Endothelial cell of umbilical vein (primary cell): ENCODE measurements around the gene ADARB1. TPM values are rescaled to one million over a fixed set of nuclear protein-coding genes. Genes with fewer than 3 reads are reported as not detected.

Source experiments
- BruUV-seq: library from RNA; stranded (reverse); fragments of 400-500 nt; replicated peaks from 2 replicates; lab custom pipeline; 2021; lab: Mats Ljungman, UMichigan
- CTCF ChIA-PET: fragments of 300-600, 350-600 bp; sonication (Branson Sonifier 250); formaldehyde crosslinking; loops from one replicate; lab custom pipeline; 2021; ENCODE audit warnings: antibody characterized with exemption, inconsistent platforms; lab: Charles Lee
- POLR2A ChIA-PET: fragments of 300-600, 350-600 bp; sonication (Branson Sonifier 250); formaldehyde crosslinking; loops from one replicate; lab custom pipeline; 2021; ENCODE audit warnings: antibody characterized with exemption, inconsistent platforms; lab: Charles Lee
- DNase-seq: peaks from one replicate; pipeline ENCODE4 v3.0.0-alpha.2; 2011; ENCODE audit warnings: low read depth, low spot score
- FAIRE-seq: peaks from 2 replicates; lab custom pipeline; 2011; peaks lifted over from hg19 to GRCh38; lab: Jason Lieb, UNC
- H2AFZ ChIP-seq: 2 replicates; pipeline ENCODE4 v1.6.0; 2012; ENCODE audit warnings: low read depth, low read length, control low read depth, inconsistent platforms
- H3K27ac ChIP-seq: 2 replicates; pipeline ENCODE4 v1.5.1; 2011; ENCODE audit warnings: low read depth, mild to moderate bottlenecking, control low read depth, low read length, moderate library complexity; ENCODE audit not compliant: insufficient read depth
- H3K27me3 ChIP-seq, 2 experiments: 2 replicates each; pipeline versions ENCODE4 v1.6.0 to v1.6.1; 2011; ENCODE audit warnings: low read length in 2 of 2, mixed read lengths in 1 of 2; ENCODE audit not compliant: control insufficient read depth in 2 of 2, insufficient read depth in 2 of 2
- H3K36me3 ChIP-seq, 2 experiments: 2 replicates in 1 of 2; 3 replicates in 1 of 2; pipeline ENCODE4 v1.5.1; 2011; ENCODE audit warnings: low read length in 2 of 2, mild to moderate bottlenecking in 1 of 2, moderate library complexity in 1 of 2; ENCODE audit not compliant: control insufficient read depth in 2 of 2, insufficient read depth in 2 of 2; ENCODE audit errors: extremely low read depth in 1 of 2
- H3K4me1 ChIP-seq: 3 replicates; pipeline ENCODE4 v1.5.1; 2011; ENCODE audit warnings: mild to moderate bottlenecking, low read length; ENCODE audit not compliant: control insufficient read depth, insufficient read depth; ENCODE audit errors: extremely low read depth
- H3K4me2 ChIP-seq: 2 replicates; pipeline ENCODE4 v1.6.1; 2011; ENCODE audit warnings: low read length, control low read depth, mixed read lengths; ENCODE audit not compliant: insufficient read depth
- H3K4me3 ChIP-seq, 3 experiments: fragments of 200-600 bp in 1 of 3; sonication (generic), shearing (Covaris generic) in 1 of 3; replicated peaks in 1 of 3; 2 replicates each; pipeline ENCODE4 v1.5.1; 2011 to 2016; ENCODE audit warnings: control low read depth in 3 of 3, low read length in 3 of 3, mild to moderate bottlenecking in 2 of 3, inconsistent platforms in 1 of 3, low read depth in 1 of 3, moderate library complexity in 1 of 3; ENCODE audit not compliant: insufficient read depth in 1 of 3
- H3K79me2 ChIP-seq: 2 replicates; pipeline ENCODE4 v1.6.0; 2012; ENCODE audit warnings: low read length, inconsistent platforms; ENCODE audit not compliant: control insufficient read depth, insufficient read depth
- H3K9ac ChIP-seq: replicated peaks from 2 replicates; pipeline ENCODE3; 2011; ENCODE audit warnings: low read length, control low read depth; ENCODE audit not compliant: insufficient read depth; ENCODE audit errors: extremely low read depth
- H3K9me1 ChIP-seq: replicated peaks from 3 replicates; pipeline ENCODE4 v1.6.0; 2011; ENCODE audit warnings: mild to moderate bottlenecking, low read length; ENCODE audit not compliant: control insufficient read depth, insufficient read depth; ENCODE audit errors: extremely low read depth
- H3K9me3 ChIP-seq: replicated peaks from 2 replicates; pipeline ENCODE4 v1.5.1; 2012; ENCODE audit warnings: low read length, inconsistent platforms; ENCODE audit not compliant: control insufficient read depth, insufficient read depth
- H4K20me1 ChIP-seq: replicated peaks from 2 replicates; pipeline ENCODE3; 2011; ENCODE audit warnings: mild to moderate bottlenecking, low read length; ENCODE audit not compliant: control insufficient read depth, insufficient read depth; ENCODE audit errors: extremely low read depth
- EZH2 ChIP-seq: IDR thresholded peaks from 2 replicates; pipeline ENCODE4 v1.6.1; 2012; ENCODE audit warnings: borderline replicate concordance, low read depth, mild to moderate bottlenecking, moderate library complexity, low read length, inconsistent platforms; ENCODE audit not compliant: severe bottlenecking
- FOS ChIP-seq: IDR thresholded peaks from 2 replicates; pipeline ENCODE4 v1.6.1; 2011; ENCODE audit warnings: mild to moderate bottlenecking, low read length, moderate library complexity, borderline replicate concordance; ENCODE audit not compliant: insufficient read depth
- GATA2 ChIP-seq: IDR thresholded peaks from 2 replicates; pipeline ENCODE4 v1.7.0; 2011; ENCODE audit warnings: low read depth, mild to moderate bottlenecking, moderate library complexity, mixed read lengths, low read length; ENCODE audit not compliant: insufficient read length, insufficient read depth
- JUN ChIP-seq: IDR thresholded peaks from 2 replicates; pipeline ENCODE4 v1.6.1; 2011; ENCODE audit warnings: borderline replicate concordance, low read depth; ENCODE audit not compliant: insufficient read length, insufficient read depth
- MYC ChIP-seq: IDR thresholded peaks from one replicate; pipeline ENCODE4 v1.6.1; 2011; ENCODE audit warnings: mild to moderate bottlenecking, low read depth, low read length
- POLR2A ChIP-seq: IDR thresholded peaks from 2 replicates; pipeline ENCODE4 v1.6.1; 2012; ENCODE audit warnings: low read depth, mild to moderate bottlenecking, control low read depth, low read length
- POLR2AphosphoS5 ChIP-seq: IDR thresholded peaks from 2 replicates; pipeline ENCODE4 v1.6.1; 2012; ENCODE audit warnings: low read depth, mild to moderate bottlenecking, control low read depth, low read length, moderate library complexity; ENCODE audit not compliant: insufficient read depth
- dilution Hi-C: fragments of 300-500 bp; cut with MboI; formaldehyde crosslinking; loops from one replicate; pipeline ENCODE4 v1.15.0; 2019; ENCODE audit warnings: low sequenced_read_pairs; ENCODE audit not compliant: extremely low pct_ligation_motif_present
- intact Hi-C: fragments of 100-400 bp; cut with micrococcal nuclease; formaldehyde crosslinking; loops from one replicate; pipeline ENCODE4 v1.10.0; 2022
- polyA plus RNA-seq, 4 experiments: library from polyadenylated mRNA; depleted of rRNA in 3 of 4; stranded (reverse) in 3 of 4; unstranded in 1 of 4; fragments of >200 nt; gene quantifications; 2 replicates each; pipeline versions ENCODE4 v1.2.1 to v1.2.3, GENCODE V29; 2011 to 2012; ENCODE audit warnings: missing spikeins in 1 of 4
- total RNA-seq: library from RNA; stranded (reverse); gene quantifications from 2 replicates; pipeline ENCODE4 v1.2.3, GENCODE V29; 2021
- TF ChIP-seq, protein P1 (sequence below): IDR thresholded peaks from 2 replicates; pipeline ENCODE4 v1.6.1; 2011; ENCODE audit not compliant: insufficient read depth, insufficient read length
- TF ChIP-seq, protein P2 (sequence below), 2 donors: IDR thresholded peaks; 1 replicate in 1 of 2; 2 replicates in 1 of 2; pipeline ENCODE4 v1.5.1; 2011; ENCODE audit warnings: low read length in 2 of 2, mild to moderate bottlenecking in 2 of 2, moderate library complexity in 2 of 2, control low read depth in 1 of 2, inconsistent platforms in 1 of 2, low read depth in 1 of 2; ENCODE audit not compliant: insufficient read depth in 1 of 2; ENCODE audit errors: extremely low read depth in 1 of 2

ADARB1 gene
- total and polyA plus RNA-seq, 2 donors (not counting 3 experiments of a cell fraction or from before 2014, with no cell fraction given): 32.5 to 54.3 TPM

DNA sequence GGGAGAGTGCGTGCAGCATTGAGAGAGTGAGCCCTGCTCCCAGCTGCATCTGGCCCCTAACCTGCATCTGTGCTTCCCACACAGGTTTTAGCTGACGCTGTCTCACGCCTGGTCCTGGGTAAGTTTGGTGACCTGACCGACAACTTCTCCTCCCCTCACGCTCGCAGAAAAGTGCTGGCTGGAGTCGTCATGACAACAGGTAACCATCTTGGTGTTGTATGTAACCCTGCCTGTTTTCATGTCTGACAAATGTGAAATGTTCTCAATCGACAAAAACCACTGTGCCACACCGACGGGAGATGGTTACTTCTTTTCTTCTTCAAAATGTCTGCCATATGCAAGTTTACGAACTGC, 105.8 kb downstream of the ADARB1 start:
- intact Hi-C loops: no loop called here
- H2AFZ ChIP-seq: no peak overlapping the region
- ChIA-PET POLR2A (no interaction called here), CTCF (no interaction called here)
- peaks cover 17% of the 10 kb centered on the region for H3K4me1 ChIP-seq
- H4K20me1 ChIP-seq: no peaks in the 10 kb centered on the region
- H3K9me3 ChIP-seq: no peaks in the 10 kb centered on the region
- FAIRE-seq (no peak), DNase-seq (no peak)
- dilution Hi-C loops: no loop called here
- no peak overlapping the region for H3K4me2 ChIP-seq
- H3K36me3 ChIP-seq: peaks cover 15 to 18% of the 10 kb centered on the region in 2 experiments
- H3K27me3 ChIP-seq: no peaks in the 10 kb centered on the region
- BruUV-seq: no TSS peak
- H3K9ac ChIP-seq: no peak overlapping the region
- H3K27ac ChIP-seq: no peak overlapping the region
- H3K9me1 ChIP-seq: no peaks in the 10 kb centered on the region
- TF ChIP-seq JUN (no peak), EZH2 (no peak), POLR2A (no peak), MYC (no peak), POLR2AphosphoS5 (no peak), GATA2 (no peak), FOS (no peak)
- TF ChIP-seq, protein P1, sequence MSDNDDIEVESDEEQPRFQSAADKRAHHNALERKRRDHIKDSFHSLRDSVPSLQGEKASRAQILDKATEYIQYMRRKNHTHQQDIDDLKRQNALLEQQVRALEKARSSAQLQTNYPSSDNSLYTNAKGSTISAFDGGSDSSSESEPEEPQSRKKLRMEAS: no peak
- TF ChIP-seq, protein P2, sequence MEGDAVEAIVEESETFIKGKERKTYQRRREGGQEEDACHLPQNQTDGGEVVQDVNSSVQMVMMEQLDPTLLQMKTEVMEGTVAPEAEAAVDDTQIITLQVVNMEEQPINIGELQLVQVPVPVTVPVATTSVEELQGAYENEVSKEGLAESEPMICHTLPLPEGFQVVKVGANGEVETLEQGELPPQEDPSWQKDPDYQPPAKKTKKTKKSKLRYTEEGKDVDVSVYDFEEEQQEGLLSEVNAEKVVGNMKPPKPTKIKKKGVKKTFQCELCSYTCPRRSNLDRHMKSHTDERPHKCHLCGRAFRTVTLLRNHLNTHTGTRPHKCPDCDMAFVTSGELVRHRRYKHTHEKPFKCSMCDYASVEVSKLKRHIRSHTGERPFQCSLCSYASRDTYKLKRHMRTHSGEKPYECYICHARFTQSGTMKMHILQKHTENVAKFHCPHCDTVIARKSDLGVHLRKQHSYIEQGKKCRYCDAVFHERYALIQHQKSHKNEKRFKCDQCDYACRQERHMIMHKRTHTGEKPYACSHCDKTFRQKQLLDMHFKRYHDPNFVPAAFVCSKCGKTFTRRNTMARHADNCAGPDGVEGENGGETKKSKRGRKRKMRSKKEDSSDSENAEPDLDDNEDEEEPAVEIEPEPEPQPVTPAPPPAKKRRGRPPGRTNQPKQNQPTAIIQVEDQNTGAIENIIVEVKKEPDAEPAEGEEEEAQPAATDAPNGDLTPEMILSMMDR (IDR thresholded peaks at IDR 0.05; ENCODE audit: extremely low read depth in 1 of 2, insufficient read depth in 1 of 2, low read depth in 1 of 2, low read length in 2 of 2): no peak
- H3K79me2 ChIP-seq: no peaks in the 10 kb centered on the region
- H3K4me3 ChIP-seq: no peak overlapping the region
